Right lobe of liver (tissue), 6 donors: ENCODE measurements around the gene PRR35. TPM values are rescaled to one million over a fixed set of nuclear protein-coding genes. Genes with fewer than 3 reads are reported as not detected.

Experiments used
- ATAC-seq, 4 donors: fragments of 200-7000 bp; cut with Tn5 transposase; one replicate each; pipeline ENCODE4 v1.9.1; 2020; ENCODE audit warnings: mild to moderate bottlenecking in 4 of 4, moderate library complexity in 4 of 4
- DNase-seq, 3 donors: peaks; one replicate each; pipeline ENCODE4 v3.0.0-alpha.2; 2020
- H3K27ac ChIP-seq, 3 donors: fragments of 200-600 bp; one replicate each; pipeline ENCODE4 v1.8.0; 2022
- H3K27me3 ChIP-seq, 2 donors: fragments of 200-600 bp; one replicate each; pipeline ENCODE4 v1.8.0; 2022
- H3K36me3 ChIP-seq, 4 donors: fragments of 200-600 bp; sonication (generic) in 1 of 4; one replicate each; pipeline versions ENCODE4 v1.5.1 to v1.8.0; 2017 to 2022; ENCODE audit warnings: control low read depth in 1 of 4
- H3K4me1 ChIP-seq, 4 donors: fragments of 200-600 bp; sonication (generic) in 1 of 4; one replicate each; pipeline versions ENCODE4 v1.5.1 to v1.8.0; 2017 to 2022; ENCODE audit warnings: control low read depth in 1 of 4
- H3K4me3 ChIP-seq, 3 donors: fragments of 200-600 bp; one replicate each; pipeline ENCODE4 v1.8.0; 2022
- H3K9me3 ChIP-seq, 4 donors: fragments of 200-600 bp; sonication (generic) in 1 of 4; one replicate each; pipeline versions ENCODE4 v1.5.1 to v1.8.0; 2017 to 2022; ENCODE audit warnings: control low read depth in 1 of 4
- POLR2A ChIP-seq: fragments of 450-650 bp; IDR thresholded peaks from one replicate; pipeline ENCODE4 v1.6.1; 2017; ENCODE audit warnings: antibody characterized with exemption, mild to moderate bottlenecking
- WGBS: methylation state at CpG from one replicate; pipeline ENCODE4 v1.1.6; 2018; ENCODE audit warnings: low coverage, low lambda C conversion rate; ENCODE audit not compliant: insufficient coverage; ENCODE audit errors: missing lambda C conversion rate; 5-methylcytosine and 5-hydroxymethylcytosine counted together
- intact Hi-C, 2 donors: fragments of 100-400 bp; cut with DNase I; formaldehyde crosslinking; loops; one replicate each; pipeline versions ENCODE4 v1.11.2 to v1.14.1; 2022
- total RNA-seq, 6 experiments: library from RNA; depleted of rRNA in 2 of 6; stranded (reverse); fragments of >200 nt in 2 of 6; fragmentation: NEBNext Ultra II Directional in 3 of 6; extraction: Animal tissue kit (Norgen Biotek cat#: 25700) in 3 of 6; gene quantifications; one replicate each; pipeline versions ENCODE4 v1.1.0 to v1.2.4, GENCODE V29; 2016 to 2023
- TF ChIP-seq, protein P1 (sequence below), 4 donors: fragments of 200-600 bp in 3 of 4; fragments of 450-650 bp in 1 of 4; IDR thresholded peaks; one replicate each; pipeline versions ENCODE4 v1.5.1 to v1.8.0; 2016 to 2022; ENCODE audit warnings: antibody characterized with exemption in 4 of 4, mild to moderate bottlenecking in 2 of 4
- donor health status: DM: no; HTN: yes; CAD: no.
- donor health status: DM: no; HTN: no; CAD: no.
- donor health status: DM: no; HTN: no; CAD: no.
- donor health status: DM: no; HTN: yes; CAD: no.
- donor health status: DM: no; HTN: yes; CAD: no.

Gene PRR35
- total RNA-seq, 6 experiments from 2014 or later, result not detected

DNA sequence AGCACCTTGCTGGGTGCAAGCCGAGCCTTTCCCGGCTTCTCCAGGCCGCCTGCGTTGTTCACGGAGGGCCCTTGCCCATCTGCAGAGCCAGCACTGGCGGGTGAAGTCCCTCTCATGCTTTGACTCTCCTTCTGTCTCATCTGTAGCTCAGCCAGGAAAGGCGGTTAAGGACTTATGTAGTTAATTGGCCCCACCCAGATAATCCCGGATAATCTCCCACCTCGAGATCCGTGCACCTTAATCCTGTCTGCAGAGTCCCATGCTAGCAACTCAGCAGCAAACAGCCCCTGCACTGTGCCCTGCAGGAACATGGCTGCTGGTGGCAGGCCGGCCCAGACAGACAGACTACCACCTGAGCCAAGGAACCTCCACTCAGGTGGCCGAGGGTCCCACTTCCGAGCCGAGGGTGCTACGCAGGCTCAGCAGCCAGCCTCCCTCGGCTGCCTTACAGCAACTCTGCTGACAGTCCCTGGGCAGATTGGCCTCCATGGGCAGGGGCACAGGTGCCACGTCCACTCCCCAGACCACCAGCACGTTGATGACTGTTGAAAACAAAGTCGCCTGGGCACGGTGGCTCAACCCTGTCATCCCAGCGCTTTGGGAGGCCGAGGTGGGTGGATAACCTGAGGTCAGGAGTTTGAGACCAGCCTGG, 46.6 kb downstream of the PRR35 start:
- H3K27me3 ChIP-seq, result no peaks in the 10 kb centered on the region
- WGBS, result 90% methylated on average over 4 of the region's 22 CpGs
- no peak overlapping the region for H3K4me3 ChIP-seq
- DNase-seq (no peak), ATAC-seq (no peak)
- H3K36me3 ChIP-seq, result no peaks in the 10 kb centered on the region
- TF ChIP-seq, protein P1, sequence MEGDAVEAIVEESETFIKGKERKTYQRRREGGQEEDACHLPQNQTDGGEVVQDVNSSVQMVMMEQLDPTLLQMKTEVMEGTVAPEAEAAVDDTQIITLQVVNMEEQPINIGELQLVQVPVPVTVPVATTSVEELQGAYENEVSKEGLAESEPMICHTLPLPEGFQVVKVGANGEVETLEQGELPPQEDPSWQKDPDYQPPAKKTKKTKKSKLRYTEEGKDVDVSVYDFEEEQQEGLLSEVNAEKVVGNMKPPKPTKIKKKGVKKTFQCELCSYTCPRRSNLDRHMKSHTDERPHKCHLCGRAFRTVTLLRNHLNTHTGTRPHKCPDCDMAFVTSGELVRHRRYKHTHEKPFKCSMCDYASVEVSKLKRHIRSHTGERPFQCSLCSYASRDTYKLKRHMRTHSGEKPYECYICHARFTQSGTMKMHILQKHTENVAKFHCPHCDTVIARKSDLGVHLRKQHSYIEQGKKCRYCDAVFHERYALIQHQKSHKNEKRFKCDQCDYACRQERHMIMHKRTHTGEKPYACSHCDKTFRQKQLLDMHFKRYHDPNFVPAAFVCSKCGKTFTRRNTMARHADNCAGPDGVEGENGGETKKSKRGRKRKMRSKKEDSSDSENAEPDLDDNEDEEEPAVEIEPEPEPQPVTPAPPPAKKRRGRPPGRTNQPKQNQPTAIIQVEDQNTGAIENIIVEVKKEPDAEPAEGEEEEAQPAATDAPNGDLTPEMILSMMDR (IDR thresholded peaks at IDR 0.05), result no peak
- TF ChIP-seq POLR2A, result no peak
- no peaks in the 10 kb centered on the region for H3K4me1 ChIP-seq
- H3K27ac ChIP-seq, result no peak overlapping the region
- H3K9me3 ChIP-seq, result no peaks in the 10 kb centered on the region
- intact Hi-C loops, result no loop called here

DNA sequence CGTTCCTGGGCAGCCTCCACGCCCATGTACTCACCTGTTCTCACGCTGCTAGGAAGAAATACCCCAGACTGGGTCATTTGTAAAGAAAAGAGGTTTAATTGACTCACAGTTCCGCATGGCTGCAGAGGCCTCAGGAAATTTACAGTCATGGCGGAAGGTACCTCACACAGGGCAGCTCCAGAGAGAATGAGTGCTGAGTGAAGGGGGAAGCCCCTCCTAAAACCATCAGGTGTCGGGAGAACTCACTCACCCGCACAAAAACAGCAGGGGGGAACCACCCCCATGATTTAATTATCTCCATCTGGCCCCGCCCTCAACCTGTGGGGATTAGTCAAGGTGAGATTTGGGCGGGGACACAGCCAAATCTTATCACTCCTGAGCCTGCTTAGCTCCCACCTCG, 47.8 kb downstream of the PRR35 start:
- intact Hi-C loops, result no loop called here
- H3K27ac ChIP-seq, result no peak overlapping the region
- 90% methylated on average over 5 of the region's 10 CpGs for WGBS
- no peaks in the 10 kb centered on the region for H3K4me1 ChIP-seq
- H3K27me3 ChIP-seq, result no peaks in the 10 kb centered on the region
- DNase-seq, result no peak
- no peaks in the 10 kb centered on the region for H3K36me3 ChIP-seq
- H3K4me3 ChIP-seq, result no peak overlapping the region
- no peak for ATAC-seq
- no peaks in the 10 kb centered on the region for H3K9me3 ChIP-seq
- TF ChIP-seq POLR2A, result no peak
- TF ChIP-seq, protein P1 (IDR thresholded peaks at IDR 0.05), result no peak

DNA sequence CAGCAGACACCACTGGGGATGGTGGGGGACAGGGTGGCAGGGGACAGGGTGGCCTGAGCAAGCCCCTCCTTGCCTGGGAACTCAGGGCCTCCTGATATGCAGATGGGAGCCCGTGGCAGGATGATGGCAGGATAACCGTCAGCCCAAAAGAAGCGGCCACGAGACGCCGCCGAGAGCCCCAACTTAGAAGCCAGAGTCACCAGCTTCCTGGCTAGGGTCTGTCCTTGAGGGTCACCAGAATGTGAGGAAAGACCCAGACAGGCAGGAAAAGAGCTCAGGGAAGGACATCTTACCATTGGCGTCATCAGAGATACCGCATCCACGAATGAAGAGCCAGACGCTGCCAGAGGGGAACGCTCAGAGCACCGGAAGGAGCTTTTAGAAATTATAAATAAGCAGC, 49.1 kb downstream of the PRR35 start:
- intact Hi-C loops, result no loop called here
- DNase-seq (no peak), ATAC-seq (peak in 2 of 4 donors; percentile 52 to 53)
- Histone ChIP-seq H3K9me3 (no peaks in the 10 kb centered on the region), H3K36me3 (no peaks in the 10 kb centered on the region), H3K27ac (no peak overlapping the region), H3K4me3 (no peak overlapping the region), H3K4me1 (no peaks in the 10 kb centered on the region), H3K27me3 (no peaks in the 10 kb centered on the region)
- TF ChIP-seq, protein P1 (IDR thresholded peaks at IDR 0.05), result no peak
- no peak for TF ChIP-seq POLR2A
- WGBS, result 72% methylated on average over 7 of the region's 13 CpGs

DNA sequence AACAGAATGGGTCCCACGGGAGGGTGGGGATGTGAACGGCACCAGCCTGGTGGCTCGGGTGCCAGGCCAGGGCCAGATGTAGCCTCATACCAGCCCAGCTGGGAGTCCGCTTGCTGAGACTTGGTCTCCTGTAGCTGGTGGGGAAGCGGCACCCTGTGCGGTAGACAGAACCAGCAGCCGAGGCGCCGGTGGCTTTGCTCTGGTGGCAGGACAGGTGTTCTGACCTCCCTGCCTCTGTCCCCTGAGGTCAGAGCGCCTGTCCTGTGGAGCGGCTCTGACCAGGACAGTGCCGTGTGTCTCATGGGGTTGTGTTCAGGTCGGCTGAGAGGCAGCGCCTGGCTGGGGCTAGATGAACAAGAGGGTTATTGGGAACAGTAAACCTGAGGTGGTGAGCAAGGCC, 49.8 kb downstream of the PRR35 start:
- intact Hi-C loops, result no loop called here
- no peak overlapping the region for H3K4me3 ChIP-seq
- DNase-seq (no peak), ATAC-seq (peak; percentile 35 to 77 (median 53))
- WGBS, result no CpG with 5 or more reads among the region's 14 CpGs
- H3K9me3 ChIP-seq, result no peaks in the 10 kb centered on the region
- no peak for TF ChIP-seq POLR2A
- TF ChIP-seq, protein P1 (IDR thresholded peaks at IDR 0.05), result no peak
- no peaks in the 10 kb centered on the region for H3K4me1 ChIP-seq
- H3K27ac ChIP-seq, result no peak overlapping the region
- no peaks in the 10 kb centered on the region for H3K36me3 ChIP-seq
- no peaks in the 10 kb centered on the region for H3K27me3 ChIP-seq
